Endothelial cell of umbilical vein (primary cell): ENCODE measurements around the gene C5orf24. TPM values are rescaled to one million over a fixed set of nuclear protein-coding genes. Genes with fewer than 3 reads are reported as not detected.

Experiments
- BruUV-seq: library from RNA; stranded (reverse); fragments of 400-500 nt; replicated peaks from 2 replicates; lab custom pipeline; 2021; lab: Mats Ljungman, UMichigan
- CTCF ChIA-PET: fragments of 300-600, 350-600 bp; sonication (Branson Sonifier 250); formaldehyde crosslinking; loops from one replicate; lab custom pipeline; 2021; ENCODE audit warnings: antibody characterized with exemption, inconsistent platforms; lab: Charles Lee
- POLR2A ChIA-PET: fragments of 300-600, 350-600 bp; sonication (Branson Sonifier 250); formaldehyde crosslinking; loops from one replicate; lab custom pipeline; 2021; ENCODE audit warnings: antibody characterized with exemption, inconsistent platforms; lab: Charles Lee
- DNase-seq: peaks from one replicate; pipeline ENCODE4 v3.0.0-alpha.2; 2011; ENCODE audit warnings: low read depth, low spot score
- FAIRE-seq: peaks from 2 replicates; lab custom pipeline; 2011; peaks lifted over from hg19 to GRCh38; lab: Jason Lieb, UNC
- H2AFZ ChIP-seq: 2 replicates; pipeline ENCODE4 v1.6.0; 2012; ENCODE audit warnings: low read depth, low read length, control low read depth, inconsistent platforms
- H3K27ac ChIP-seq: 2 replicates; pipeline ENCODE4 v1.5.1; 2011; ENCODE audit warnings: low read depth, mild to moderate bottlenecking, control low read depth, low read length, moderate library complexity; ENCODE audit not compliant: insufficient read depth
- H3K27me3 ChIP-seq, 2 experiments: 2 replicates each; pipeline versions ENCODE4 v1.6.0 to v1.6.1; 2011; ENCODE audit warnings: low read length in 2 of 2, mixed read lengths in 1 of 2; ENCODE audit not compliant: control insufficient read depth in 2 of 2, insufficient read depth in 2 of 2
- H3K36me3 ChIP-seq, 2 experiments: 2 replicates in 1 of 2; 3 replicates in 1 of 2; pipeline ENCODE4 v1.5.1; 2011; ENCODE audit warnings: low read length in 2 of 2, mild to moderate bottlenecking in 1 of 2, moderate library complexity in 1 of 2; ENCODE audit not compliant: control insufficient read depth in 2 of 2, insufficient read depth in 2 of 2; ENCODE audit errors: extremely low read depth in 1 of 2
- H3K4me1 ChIP-seq: 3 replicates; pipeline ENCODE4 v1.5.1; 2011; ENCODE audit warnings: mild to moderate bottlenecking, low read length; ENCODE audit not compliant: control insufficient read depth, insufficient read depth; ENCODE audit errors: extremely low read depth
- H3K4me2 ChIP-seq: 2 replicates; pipeline ENCODE4 v1.6.1; 2011; ENCODE audit warnings: low read length, control low read depth, mixed read lengths; ENCODE audit not compliant: insufficient read depth
- H3K4me3 ChIP-seq, 3 experiments: fragments of 200-600 bp in 1 of 3; sonication (generic), shearing (Covaris generic) in 1 of 3; replicated peaks in 1 of 3; 2 replicates each; pipeline ENCODE4 v1.5.1; 2011 to 2016; ENCODE audit warnings: control low read depth in 3 of 3, low read length in 3 of 3, mild to moderate bottlenecking in 2 of 3, inconsistent platforms in 1 of 3, low read depth in 1 of 3, moderate library complexity in 1 of 3; ENCODE audit not compliant: insufficient read depth in 1 of 3
- H3K79me2 ChIP-seq: 2 replicates; pipeline ENCODE4 v1.6.0; 2012; ENCODE audit warnings: low read length, inconsistent platforms; ENCODE audit not compliant: control insufficient read depth, insufficient read depth
- H3K9ac ChIP-seq: replicated peaks from 2 replicates; pipeline ENCODE3; 2011; ENCODE audit warnings: low read length, control low read depth; ENCODE audit not compliant: insufficient read depth; ENCODE audit errors: extremely low read depth
- H3K9me1 ChIP-seq: replicated peaks from 3 replicates; pipeline ENCODE4 v1.6.0; 2011; ENCODE audit warnings: mild to moderate bottlenecking, low read length; ENCODE audit not compliant: control insufficient read depth, insufficient read depth; ENCODE audit errors: extremely low read depth
- H3K9me3 ChIP-seq: replicated peaks from 2 replicates; pipeline ENCODE4 v1.5.1; 2012; ENCODE audit warnings: low read length, inconsistent platforms; ENCODE audit not compliant: control insufficient read depth, insufficient read depth
- H4K20me1 ChIP-seq: replicated peaks from 2 replicates; pipeline ENCODE3; 2011; ENCODE audit warnings: mild to moderate bottlenecking, low read length; ENCODE audit not compliant: control insufficient read depth, insufficient read depth; ENCODE audit errors: extremely low read depth
- CTCF ChIP-seq, 2 donors: IDR thresholded peaks; 1 replicate in 1 of 2; 2 replicates in 1 of 2; pipeline ENCODE4 v1.5.1; 2011; ENCODE audit warnings: low read length in 2 of 2, mild to moderate bottlenecking in 2 of 2, moderate library complexity in 2 of 2, control low read depth in 1 of 2, inconsistent platforms in 1 of 2, low read depth in 1 of 2; ENCODE audit not compliant: insufficient read depth in 1 of 2; ENCODE audit errors: extremely low read depth in 1 of 2
- EZH2 ChIP-seq: IDR thresholded peaks from 2 replicates; pipeline ENCODE4 v1.6.1; 2012; ENCODE audit warnings: borderline replicate concordance, low read depth, mild to moderate bottlenecking, moderate library complexity, low read length, inconsistent platforms; ENCODE audit not compliant: severe bottlenecking
- FOS ChIP-seq: IDR thresholded peaks from 2 replicates; pipeline ENCODE4 v1.6.1; 2011; ENCODE audit warnings: mild to moderate bottlenecking, low read length, moderate library complexity, borderline replicate concordance; ENCODE audit not compliant: insufficient read depth
- GATA2 ChIP-seq: IDR thresholded peaks from 2 replicates; pipeline ENCODE4 v1.7.0; 2011; ENCODE audit warnings: low read depth, mild to moderate bottlenecking, moderate library complexity, mixed read lengths, low read length; ENCODE audit not compliant: insufficient read length, insufficient read depth
- JUN ChIP-seq: IDR thresholded peaks from 2 replicates; pipeline ENCODE4 v1.6.1; 2011; ENCODE audit warnings: borderline replicate concordance, low read depth; ENCODE audit not compliant: insufficient read length, insufficient read depth
- MAX ChIP-seq: IDR thresholded peaks from 2 replicates; pipeline ENCODE4 v1.6.1; 2011; ENCODE audit not compliant: insufficient read depth, insufficient read length
- MYC ChIP-seq: IDR thresholded peaks from one replicate; pipeline ENCODE4 v1.6.1; 2011; ENCODE audit warnings: mild to moderate bottlenecking, low read depth, low read length
- POLR2A ChIP-seq: IDR thresholded peaks from 2 replicates; pipeline ENCODE4 v1.6.1; 2012; ENCODE audit warnings: low read depth, mild to moderate bottlenecking, control low read depth, low read length
- POLR2AphosphoS5 ChIP-seq: IDR thresholded peaks from 2 replicates; pipeline ENCODE4 v1.6.1; 2012; ENCODE audit warnings: low read depth, mild to moderate bottlenecking, control low read depth, low read length, moderate library complexity; ENCODE audit not compliant: insufficient read depth
- dilution Hi-C: fragments of 300-500 bp; cut with MboI; formaldehyde crosslinking; loops from one replicate; pipeline ENCODE4 v1.15.0; 2019; ENCODE audit warnings: low sequenced_read_pairs; ENCODE audit not compliant: extremely low pct_ligation_motif_present
- intact Hi-C: fragments of 100-400 bp; cut with micrococcal nuclease; formaldehyde crosslinking; loops from one replicate; pipeline ENCODE4 v1.10.0; 2022
- polyA plus RNA-seq, 4 experiments: library from polyadenylated mRNA; depleted of rRNA in 3 of 4; stranded (reverse) in 3 of 4; unstranded in 1 of 4; fragments of >200 nt; gene quantifications; 2 replicates each; pipeline versions ENCODE4 v1.2.1 to v1.2.3, GENCODE V29; 2011 to 2012; ENCODE audit warnings: missing spikeins in 1 of 4
- total RNA-seq: library from RNA; stranded (reverse); gene quantifications from 2 replicates; pipeline ENCODE4 v1.2.3, GENCODE V29; 2021

Gene C5orf24
- total and polyA plus RNA-seq, 2 donors (not counting 3 experiments of a cell fraction or from before 2014, with no cell fraction given), result 21.7 to 56.2 TPM

GRCh38 chr5:134891473-134891872 is 45.7 kb downstream of the C5orf24 start:
- dilution Hi-C loops (no loop called here), intact Hi-C loops (no loop called here)
- no peak for TF ChIP-seq MAX
- TF ChIP-seq POLR2A, result no peak
- no peak for TF ChIP-seq EZH2
- TF ChIP-seq MYC, result no peak
- no peak for TF ChIP-seq CTCF (IDR thresholded peaks at IDR 0.05; ENCODE audit: extremely low read depth in 1 of 2, insufficient read depth in 1 of 2, low read depth in 1 of 2, low read length in 2 of 2)
- TF ChIP-seq JUN, result no peak
- no peak for TF ChIP-seq FOS
- TF ChIP-seq GATA2, result no peak
- TF ChIP-seq POLR2AphosphoS5, result no peak
- peaks cover 0 to 2% of the 10 kb centered on the region in 2 experiments for H3K36me3 ChIP-seq
- H3K9me1 ChIP-seq, result no peaks in the 10 kb centered on the region
- H3K4me2 ChIP-seq, result no peak overlapping the region
- FAIRE-seq (no peak), DNase-seq (no peak)
- no peaks in the 10 kb centered on the region for H4K20me1 ChIP-seq
- BruUV-seq, result no TSS peak
- H3K27ac ChIP-seq, result no peak overlapping the region
- ChIA-PET POLR2A (no interaction called here), CTCF (no interaction called here)
- H3K27me3 ChIP-seq, result no peaks in the 10 kb centered on the region
- H3K4me3 ChIP-seq, result no peak overlapping the region
- no peak overlapping the region for H2AFZ ChIP-seq
- H3K9me3 ChIP-seq, result no peaks in the 10 kb centered on the region
- no peaks in the 10 kb centered on the region for H3K4me1 ChIP-seq
- H3K9ac ChIP-seq, result no peak overlapping the region
- H3K79me2 ChIP-seq, result peaks cover 1% of the 10 kb centered on the region
